GM18873 (cell line): ENCODE data around the gene THAP3.
A peak's percentile ranks its signal among the peaks of the same experiment; 100 is the strongest.

Source experiments
- ATAC-seq: cut with Tn5 transposase; IDR thresholded peaks from one replicate; pipeline ENCODE4 v1.9.1; 2021; ENCODE audit warnings: mild to moderate bottlenecking, moderate library complexity, moderate number of reproducible peaks; ENCODE audit not compliant: unreplicated experiment, low FRiP score

THAP3 gene

DNA sequence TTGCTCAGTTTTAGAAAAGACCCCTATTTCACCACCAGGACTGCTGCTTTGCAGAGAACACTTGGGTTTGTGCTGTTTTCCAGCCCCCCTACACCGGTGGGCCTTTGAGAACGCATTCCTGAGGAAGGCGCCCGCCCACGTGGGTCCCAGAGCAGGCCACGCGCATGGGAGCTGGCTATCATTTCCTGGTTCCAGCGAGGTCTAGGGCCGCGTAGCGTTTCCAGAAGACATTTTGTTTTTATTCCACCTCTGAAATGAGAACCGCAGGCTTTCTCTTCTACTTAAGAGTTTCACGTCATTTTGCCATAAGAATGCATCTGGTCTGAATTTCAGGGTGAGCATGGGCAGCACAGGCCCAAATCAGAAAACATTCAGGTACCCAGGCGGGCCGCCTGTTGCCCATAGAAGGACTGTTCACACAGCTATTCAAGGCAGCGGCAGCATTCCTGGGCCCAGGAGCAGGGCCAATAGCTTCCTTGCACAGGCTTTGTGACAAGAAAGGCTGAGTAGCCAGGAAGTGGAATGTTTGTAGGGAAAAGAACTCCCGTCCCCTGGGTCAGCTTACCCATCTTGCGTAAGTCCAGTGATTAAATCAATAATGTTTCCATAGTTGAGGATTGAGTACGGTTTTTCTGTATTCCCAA lies 20.6 kb upstream of the THAP3 start:
- ATAC-seq = no peak

DNA sequence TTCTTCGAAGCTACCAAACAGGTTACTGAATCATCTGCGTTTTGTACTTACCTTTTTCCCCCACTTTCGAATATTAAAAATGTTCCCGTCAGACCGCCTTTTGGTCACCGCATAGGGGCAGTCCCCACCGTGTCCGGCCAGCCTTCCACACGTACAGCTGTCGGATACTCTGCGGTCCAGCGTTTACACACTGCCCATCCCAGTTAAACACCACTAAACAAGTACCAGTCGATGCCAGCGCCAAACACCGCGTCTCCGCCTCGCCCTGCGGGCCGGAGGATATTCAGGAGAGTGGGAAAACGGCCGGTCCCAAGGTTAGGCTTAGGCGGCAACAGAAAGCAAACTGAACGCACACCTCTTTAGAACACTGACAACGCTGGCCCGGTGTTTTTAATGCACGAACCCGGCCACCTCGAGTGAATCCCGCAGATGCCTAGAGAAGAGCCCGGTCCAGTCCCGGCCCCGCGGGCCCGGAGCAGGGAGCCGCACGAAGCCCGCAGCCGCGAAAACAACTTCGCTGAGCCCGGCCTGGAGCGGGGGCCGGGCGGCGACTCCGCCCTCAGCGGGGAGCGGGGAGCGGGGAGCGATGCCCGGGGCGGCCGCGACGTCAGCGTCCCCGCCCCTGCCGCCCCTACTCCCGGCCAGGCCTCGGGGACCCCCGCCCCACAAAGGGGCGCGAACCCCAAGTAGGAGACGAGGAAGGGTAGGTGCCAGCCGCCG lies 11.9 kb upstream of the THAP3 start:
- ATAC-seq = peak; percentile 29

DNA sequence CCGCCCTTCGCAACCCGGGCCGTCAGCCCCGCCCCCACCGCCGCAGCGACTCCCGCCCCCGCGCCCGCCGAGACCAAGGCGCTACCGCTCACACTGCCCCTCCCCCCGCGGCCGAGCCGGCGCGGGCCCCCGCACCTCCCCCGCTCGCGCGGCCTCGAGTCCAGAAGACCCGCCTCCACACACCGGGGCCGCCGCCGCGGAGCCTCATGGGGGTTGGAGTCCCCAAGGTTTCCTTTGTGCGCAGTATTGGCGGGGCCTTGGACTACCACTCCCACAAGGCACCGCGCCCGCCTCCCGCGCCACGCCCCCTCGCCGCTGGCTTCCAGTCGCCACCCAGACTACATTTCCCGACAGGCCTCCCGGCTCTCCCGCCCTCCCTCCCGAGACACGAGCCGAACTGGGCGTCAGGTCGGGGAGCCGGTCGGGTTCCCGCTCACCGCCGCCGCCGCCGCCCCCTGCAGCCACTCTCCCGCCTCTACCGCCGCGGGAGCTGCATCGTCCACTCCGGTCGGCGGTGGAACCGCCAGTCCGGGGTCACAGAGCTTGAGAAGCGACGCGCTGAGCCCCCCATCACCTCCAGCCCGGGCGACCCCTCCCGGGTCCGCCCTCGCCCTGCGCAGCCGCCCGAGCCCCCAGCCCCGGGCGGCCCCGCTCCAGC lies 11.2 kb upstream of the THAP3 start, which contains the start of gene PHF13:
TSS of gene PHF13 (plus strand) at position 371 of the 658 bp plus-strand sequence. CDS start 336 bp downstream, outside the sequence.
- ATAC-seq = peak; percentile 87

DNA sequence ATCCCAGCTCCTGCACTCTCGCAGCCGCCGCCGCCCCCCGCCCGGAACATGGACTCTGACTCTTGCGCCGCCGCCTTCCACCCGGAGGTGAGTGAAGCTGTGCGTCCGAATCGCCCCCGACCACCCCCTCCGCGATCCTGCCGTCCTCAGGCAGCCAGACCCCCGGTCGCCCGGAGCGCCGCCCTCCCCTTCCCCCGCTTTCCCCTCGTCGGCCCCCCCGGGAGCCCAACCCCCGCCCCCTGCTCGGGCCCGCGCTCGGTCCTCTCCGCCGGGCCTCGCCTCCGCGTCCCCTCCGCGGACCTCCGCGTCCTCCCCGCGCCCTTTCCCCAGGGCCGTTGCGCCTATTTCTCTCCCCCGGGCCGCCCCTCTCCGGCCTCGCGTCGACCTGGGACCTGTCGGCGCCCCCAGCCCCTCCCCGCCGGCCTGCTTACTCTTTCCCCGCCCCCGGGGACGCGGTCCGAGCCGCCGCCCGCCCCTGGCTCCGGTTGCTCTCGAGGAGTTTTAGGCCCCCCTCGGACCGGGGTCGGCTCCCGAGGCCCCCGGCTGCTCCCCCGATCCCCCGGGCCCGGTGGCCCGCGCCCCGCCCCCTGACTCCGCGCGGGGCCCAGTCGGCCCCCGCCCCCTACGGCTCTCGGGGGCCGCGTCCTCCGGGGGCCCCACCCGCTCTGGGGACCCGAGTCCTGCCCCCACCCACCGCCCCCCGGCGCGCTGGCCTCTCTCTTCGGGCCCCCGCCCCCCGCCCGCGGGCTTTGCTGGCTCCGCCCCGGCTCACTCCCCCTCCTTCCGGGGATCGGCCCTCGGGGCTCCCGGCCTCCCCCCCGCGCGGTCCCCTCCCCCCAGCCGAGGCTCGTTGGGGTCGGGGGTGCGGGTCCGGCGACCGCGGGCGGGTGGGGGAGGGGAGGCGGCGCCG lies 10.4 kb upstream of the THAP3 start:
- ATAC-seq = no peak

DNA sequence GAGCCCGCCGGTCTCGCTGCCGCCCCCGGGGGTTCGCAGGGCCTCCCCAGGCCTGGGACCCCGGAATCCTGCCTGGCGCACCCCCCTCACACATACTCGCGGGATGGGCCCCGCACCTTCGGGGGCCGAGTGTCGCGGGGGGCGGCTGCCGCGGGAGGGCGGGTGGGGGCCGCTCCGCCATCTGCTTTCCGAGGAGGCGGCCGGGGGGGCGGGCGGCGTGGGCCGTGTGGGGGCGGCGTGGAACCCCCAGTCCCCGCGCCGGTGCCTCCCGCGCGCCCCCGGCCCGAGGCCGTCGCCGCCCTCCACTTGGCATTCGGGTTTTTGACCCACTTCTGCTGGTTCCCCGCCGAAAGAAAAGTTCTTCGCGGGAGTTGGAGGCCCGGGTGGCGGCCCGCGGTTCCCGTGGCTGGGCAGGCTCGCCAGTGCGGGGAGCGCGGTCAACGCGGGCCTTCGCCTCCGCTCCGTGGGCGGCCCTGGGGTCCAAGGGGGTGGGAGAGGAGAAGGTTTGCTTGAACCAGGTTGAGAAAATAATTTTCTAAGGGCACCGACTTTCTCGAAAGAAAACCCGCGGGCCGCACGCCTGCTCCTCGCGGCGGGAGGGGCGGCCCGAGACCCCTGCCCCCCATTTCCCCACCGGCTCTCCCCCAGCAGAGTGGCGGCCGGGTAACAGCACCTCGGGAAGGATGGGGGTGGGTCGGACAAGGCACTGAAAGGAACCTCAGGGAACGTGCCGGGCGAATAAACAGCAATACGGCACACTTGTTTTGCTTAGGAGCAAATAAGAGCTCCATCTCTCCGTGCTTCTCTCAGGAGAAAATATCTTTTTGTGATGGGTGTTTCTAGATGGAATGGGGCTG lies 9.5 kb upstream of the THAP3 start:
- ATAC-seq = no peak

DNA sequence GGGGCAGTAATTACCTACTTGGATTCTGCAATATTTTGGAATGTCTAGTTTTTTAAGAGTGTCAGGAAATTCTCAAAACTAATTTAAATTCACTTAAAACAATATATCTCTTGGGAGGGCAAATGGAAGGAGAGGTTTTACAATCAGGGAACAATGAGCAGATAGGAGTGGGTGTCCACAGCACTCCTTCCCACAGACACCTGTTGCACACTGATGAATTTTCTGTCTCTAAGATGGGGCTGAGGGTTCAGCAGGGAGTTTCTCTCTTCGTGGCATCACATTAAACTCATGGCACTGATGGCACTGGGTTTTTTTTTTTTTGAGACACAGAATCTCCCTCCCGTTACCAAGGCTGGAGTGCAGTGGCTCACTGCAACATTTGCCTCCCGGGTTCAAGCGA lies 5.6 kb upstream of the THAP3 start:
- no peak for ATAC-seq

DNA sequence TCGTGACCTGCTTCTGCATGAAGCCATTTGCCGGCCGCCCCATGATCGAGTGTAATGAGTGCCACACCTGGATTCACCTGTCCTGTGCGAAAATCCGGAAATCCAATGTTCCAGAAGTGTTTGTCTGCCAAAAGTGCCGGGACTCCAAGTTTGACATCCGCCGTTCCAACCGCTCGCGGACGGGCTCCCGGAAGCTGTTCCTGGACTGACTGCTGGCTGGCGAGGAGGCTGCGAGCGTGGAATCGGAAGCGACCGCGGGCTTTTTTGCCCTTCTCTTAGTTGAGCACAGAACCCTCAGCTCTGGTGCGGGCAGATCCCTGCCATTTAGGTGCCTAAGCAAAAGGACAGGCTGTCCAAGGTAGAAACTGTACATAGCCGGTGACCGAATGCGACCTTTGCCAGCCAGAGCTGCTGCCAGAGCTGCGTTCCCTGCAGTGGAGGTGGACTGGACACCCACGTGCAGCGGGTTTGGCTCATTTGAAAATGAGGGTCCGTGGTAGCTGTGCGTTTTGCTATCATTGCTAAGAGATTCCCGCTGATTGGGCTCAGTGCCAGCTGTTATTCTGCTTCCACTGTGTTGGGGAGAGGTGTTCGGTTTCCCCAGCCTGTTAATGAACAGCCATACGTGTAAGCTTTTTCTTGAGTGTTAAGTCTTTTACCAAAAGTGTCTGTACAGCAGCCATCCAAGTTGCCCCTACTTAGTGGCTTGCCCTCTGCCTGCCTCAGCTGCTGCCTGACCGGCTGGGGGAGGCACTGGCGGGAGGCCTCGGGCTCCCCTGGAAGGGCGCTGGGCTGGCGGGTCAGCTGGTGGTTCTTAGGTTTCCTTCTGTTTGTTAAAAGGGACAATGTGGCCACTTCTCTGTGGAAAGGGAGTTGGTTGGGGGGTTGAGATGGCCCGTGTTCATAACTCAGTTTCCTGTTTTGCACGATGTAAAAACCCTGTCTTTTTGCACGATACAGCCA lies 3.0 kb upstream of the THAP3 start:
- ATAC-seq = no peak

DNA sequence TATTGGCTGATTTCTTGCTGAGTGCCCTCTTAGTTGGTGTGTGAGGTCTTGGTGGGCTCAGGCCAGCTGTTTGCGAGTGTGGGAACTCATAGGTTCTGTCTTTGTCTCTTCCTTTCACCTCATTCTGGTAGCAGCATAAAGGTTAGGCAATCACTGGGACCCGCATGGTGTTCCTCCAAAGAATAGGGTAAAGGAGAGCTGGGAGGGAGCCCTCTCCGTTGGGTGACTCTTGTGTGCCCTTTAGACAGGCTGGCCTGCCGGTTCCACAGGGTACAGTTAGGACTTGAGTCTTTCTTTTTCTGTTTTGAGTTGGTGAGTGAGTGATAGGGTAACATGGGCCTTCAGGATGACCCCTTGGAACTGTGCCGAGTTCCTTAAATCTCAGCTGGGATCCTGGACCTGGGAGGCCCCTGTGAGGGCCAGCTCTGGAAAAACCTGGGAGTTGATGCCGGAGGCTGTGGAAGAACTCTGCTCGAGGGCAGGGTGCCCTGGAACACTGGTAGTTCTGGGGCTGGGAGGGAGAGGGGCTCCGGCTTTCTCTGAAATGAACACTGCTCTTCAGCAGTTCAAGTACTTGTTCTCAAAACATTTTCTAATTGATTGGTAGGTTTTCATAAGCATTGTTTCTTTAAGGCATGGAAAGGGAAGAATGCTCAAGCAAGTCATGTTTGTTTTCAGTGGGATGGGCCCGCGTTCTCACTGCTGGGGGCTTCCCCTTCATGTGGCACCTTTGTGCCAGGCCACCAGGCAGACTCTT lies 2.1 kb upstream of the THAP3 start:
- ATAC-seq = no peak

DNA sequence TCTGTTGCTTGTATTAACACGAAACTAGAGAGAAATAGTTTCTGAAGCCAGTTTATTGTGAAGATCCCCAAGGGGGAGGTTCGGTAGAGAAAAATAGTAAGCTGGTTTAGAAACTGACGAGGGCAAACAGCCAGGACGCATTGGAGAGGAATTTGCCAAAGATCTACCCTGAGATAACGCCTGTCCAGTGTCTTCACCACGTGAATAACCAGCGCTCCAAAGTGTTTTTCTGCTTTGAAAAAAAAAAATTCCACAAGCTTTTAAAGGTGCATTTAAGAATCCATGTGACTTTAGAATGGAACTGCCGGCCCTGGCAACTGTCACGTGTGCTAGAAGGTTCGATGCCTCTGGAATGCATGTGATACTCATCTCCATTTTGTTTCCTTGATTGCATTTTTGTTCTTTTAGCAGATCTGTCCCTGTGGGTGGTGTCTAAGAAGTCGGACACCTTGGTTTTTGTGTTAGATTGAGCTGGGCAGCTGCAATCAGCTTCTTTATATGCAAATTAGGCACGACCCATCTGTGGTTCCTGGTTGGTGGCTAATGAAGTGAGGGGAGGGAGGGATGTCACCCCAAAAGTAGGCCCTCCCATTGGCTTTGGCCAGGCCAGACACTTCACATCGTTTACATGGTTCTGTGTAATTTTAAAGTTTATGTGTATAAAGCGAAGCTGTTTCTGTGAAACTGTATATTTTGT lies 1.3 kb upstream of the THAP3 start:
- ATAC-seq = no peak

DNA sequence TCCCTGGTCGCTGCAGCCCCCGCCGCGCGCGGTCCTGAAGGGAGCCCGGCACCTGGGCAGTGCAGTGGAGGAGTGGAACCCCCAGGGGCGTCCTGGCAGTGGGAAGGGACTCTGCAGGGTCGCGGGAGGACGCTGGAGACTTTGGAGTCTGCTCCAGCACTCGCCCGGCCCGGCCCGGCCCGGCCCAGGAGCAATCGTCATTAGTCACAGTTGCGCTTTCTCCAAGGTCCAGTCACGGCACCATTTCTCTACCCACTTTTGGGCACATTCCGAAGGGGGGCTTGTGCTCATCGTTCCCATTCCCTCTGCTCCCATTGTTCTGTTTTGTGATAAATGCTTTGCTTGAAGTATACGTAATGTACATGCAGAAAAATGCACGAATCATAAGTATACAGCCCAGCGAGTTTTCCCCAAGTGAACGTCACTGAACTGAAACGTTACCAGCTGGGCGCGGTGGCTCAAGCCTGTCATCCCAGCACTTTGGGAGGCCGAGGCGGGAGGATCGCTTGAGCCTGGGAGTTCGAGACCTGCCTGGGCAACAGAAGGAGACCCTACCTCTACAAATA lies 999 bp downstream of the THAP3 start:
- no peak for ATAC-seq

DNA sequence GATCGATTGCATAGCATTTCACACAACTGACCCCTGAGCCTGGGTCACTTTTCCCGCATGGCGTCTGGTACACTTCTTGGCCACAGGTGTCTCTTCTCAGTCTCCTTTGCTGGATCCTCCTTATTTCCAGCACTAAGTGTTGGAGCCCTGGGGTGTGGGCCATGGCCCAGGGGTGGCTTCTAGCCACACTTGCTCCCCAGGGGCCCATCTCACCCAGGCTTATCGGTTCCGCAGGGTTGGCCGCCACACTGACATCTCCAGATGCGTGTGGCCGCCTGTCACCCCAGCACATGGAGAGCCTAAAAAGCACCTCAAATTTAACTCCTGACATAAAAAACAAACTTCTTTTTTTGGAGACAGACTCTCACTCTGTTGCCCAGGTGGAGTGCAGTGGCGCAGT lies 2.4 kb downstream of the THAP3 start:
- ATAC-seq = no peak

DNA sequence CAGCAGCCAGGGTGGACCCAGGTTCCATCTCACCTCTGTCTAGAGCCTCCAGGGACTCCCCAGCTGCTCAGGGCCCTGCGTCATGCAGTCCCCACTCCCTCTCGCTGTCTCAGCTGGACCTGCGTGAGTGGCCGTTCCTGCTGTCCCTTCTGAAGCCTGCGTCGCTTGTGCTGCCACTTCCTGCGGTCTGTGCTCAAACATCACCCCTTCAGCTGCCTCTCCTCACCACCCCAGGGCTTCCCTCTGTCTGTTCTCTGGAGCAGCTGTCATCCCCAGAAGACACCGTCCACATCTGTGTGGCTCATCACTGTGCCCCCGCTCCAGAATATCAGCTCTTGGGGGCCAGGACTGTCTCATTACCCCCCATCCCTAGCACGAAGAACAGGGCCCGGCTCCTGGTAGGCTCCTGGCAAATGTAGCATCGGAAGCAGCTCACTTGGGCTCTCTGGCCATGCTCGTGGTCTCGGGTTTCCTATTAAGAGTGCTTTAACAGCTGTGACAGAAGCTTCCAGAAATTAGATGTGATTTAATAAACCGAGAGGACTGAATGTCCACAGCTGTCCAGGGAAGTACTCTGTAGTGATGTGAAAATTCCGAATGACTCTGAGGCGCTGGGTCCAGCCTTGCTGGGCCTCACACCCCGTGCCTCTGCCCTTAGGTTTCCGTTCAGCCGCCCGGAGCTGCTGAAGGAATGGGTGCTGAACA lies 3.3 kb downstream of the THAP3 start:
- ATAC-seq = no peak

DNA sequence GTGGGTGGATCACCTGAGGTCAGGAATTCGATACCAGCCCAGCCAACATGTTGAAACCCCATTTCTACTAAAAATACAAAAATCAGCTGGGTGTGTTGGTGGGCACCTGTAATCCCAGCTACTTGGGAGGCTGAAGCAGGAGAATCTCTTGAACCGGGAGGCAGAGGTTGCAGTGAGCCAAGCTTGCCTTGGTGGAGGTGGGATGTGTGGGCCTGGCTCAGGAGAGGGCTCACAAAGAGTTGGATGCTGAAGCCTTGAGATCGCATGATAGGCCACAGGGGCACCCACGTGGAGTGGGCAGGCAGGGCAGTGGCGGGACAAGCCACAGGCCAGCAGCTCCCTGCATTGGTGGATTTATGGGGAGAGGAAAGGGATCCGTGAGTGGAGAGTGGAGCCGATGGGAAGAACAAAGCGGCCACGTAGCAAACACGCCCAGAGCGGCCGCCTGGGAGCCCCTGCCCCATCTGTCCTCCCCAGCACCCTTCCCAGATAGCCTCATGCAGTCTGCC lies 4.4 kb downstream of the THAP3 start:
- no peak for ATAC-seq

DNA sequence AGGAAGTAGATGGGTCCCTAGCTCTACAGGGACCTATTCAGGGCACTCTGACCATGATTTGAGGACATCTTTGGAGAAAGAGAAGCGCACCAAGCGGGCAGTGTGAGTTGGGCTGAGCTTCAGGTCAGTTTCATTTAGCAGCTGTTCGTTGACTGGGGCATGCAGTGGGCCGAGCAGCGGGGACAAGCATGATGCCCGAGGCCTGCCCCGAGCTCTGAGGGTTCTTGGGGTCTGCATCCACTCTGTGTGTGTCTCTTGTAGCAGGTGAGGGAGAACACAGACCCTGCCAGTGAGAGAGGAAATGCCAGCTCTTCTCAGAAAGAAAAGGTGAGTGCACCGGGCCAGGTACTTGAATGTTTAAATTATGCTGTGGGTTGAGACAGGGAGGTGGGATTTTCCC lies 5.4 kb downstream of the THAP3 start:
- no peak for ATAC-seq

DNA sequence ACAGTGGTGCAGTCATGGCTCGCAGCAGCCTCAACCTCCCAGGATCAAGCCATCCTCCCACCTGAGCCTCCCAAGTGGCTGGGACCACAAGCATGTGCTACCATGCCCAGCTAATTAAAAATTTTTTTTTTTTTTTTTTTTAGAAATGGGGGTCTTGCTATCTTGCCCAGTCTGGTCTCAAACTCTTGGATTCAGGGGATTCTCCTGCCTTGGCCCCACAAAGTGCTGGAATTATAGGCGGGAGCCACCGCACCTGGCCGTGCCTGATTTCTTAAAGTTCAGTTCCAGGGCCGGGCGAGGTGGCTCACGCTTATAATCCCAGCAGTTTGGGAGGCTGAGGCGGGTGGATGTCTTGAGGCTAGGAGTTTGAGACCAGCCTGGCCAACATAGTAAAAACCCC lies 6.4 kb downstream of the THAP3 start:
- no peak for ATAC-seq
